GM18502 (cell line): ENCODE data around the gene PABPN1L.

Experiments used
- ATAC-seq: cut with Tn5 transposase; IDR thresholded peaks from one replicate; pipeline ENCODE4 v1.9.1; 2021; ENCODE audit warnings: mild to moderate bottlenecking; ENCODE audit not compliant: unreplicated experiment, poor library complexity

PABPN1L gene

GRCh38 chr16:88866151-88866920 lies at the start of gene PABPN1L:
Gene PABPN1L, minus strand, starts transcription at chr16:88866660. Its CDS starts 54 bp downstream, at chr16:88866606.
- ATAC-seq, result no peak

GRCh38 chr16:88915639-88916327 lies 49.3 kb upstream of the PABPN1L start:
- ATAC-seq, result no peak

- no peak for ATAC-seq
Measured at GRCh38 chr16:88914750-88915368, 48.4 kb upstream of the PABPN1L start.

GRCh38 chr16:88913870-88914269 lies 47.4 kb upstream of the PABPN1L start:
- no peak for ATAC-seq

GRCh38 chr16:88913001-88913612 lies 46.6 kb upstream of the PABPN1L start:
- no peak for ATAC-seq

GRCh38 chr16:88912556-88912955 lies 46.1 kb upstream of the PABPN1L start:
- no peak for ATAC-seq

- no peak for ATAC-seq
Measured at GRCh38 chr16:88911946-88912310, 45.5 kb upstream of the PABPN1L start.

GRCh38 chr16:88911136-88911945 lies 44.9 kb upstream of the PABPN1L start:
- ATAC-seq, result no peak

- ATAC-seq, result no peak
Measured at GRCh38 chr16:88910284-88911135, 44.0 kb upstream of the PABPN1L start.

- no peak for ATAC-seq
Measured at GRCh38 chr16:88909431-88910210, 43.2 kb upstream of the PABPN1L start.

GRCh38 chr16:88908307-88908706 lies 41.8 kb upstream of the PABPN1L start:
- ATAC-seq, result no peak

GRCh38 chr16:88907768-88908167 lies 41.3 kb upstream of the PABPN1L start:
- no peak for ATAC-seq

GRCh38 chr16:88906535-88907105 lies 40.2 kb upstream of the PABPN1L start:
- no peak for ATAC-seq

- ATAC-seq, result no peak
Measured at GRCh38 chr16:88906020-88906419, 39.6 kb upstream of the PABPN1L start.

GRCh38 chr16:88905563-88905962 lies 39.1 kb upstream of the PABPN1L start:
- ATAC-seq, result no peak

- no peak for ATAC-seq
Measured at GRCh38 chr16:88904676-88905365, 38.4 kb upstream of the PABPN1L start.

- ATAC-seq, result no peak
Measured at GRCh38 chr16:88903267-88903666, 36.8 kb upstream of the PABPN1L start.

GRCh38 chr16:88902744-88903143 lies 36.3 kb upstream of the PABPN1L start:
- ATAC-seq, result no peak
